Amniotic stem cell (primary cell): ENCODE data around the gene TFF2.

Experiments
- DNase-seq: peaks from one replicate; lab custom pipeline; 2025; lab: John Stamatoyannopoulos, UW

Gene TFF2

DNA sequence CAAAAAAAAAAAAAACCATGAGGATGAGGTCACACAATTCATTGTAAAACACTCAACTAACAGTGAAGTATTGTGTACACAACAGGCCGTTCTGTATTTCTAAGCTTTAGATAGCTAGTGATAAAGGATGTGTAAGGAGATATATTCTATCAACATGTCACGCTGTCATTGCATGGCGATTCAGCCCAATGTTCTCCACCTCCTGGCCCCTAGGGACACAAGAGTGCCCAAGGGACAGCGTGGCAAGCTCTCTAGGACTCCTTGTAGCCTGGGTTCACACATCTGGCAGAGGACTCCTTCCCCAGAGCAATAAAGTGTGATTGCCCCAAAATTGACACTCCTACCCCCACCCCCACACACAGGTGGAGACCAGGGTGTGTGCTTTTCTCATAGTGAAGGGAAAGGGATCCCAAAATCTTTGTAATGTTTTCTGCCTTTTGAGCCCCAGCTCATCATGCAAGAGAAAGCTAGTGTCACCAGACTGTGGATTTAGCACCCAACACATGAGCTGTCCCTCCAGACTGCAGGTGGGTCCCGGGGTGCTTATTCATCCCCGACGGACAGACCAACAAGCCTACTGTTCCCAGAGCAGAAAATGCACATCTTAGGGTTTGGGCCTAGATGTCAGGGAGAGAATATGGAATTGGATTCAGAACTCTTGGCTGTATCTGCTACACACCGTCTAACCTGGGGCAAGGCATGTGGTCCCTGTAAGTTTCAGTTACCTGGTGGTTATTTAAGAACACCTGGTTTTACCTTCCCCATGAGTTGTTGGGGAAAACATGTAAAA is 33.6 kb upstream of the TFF2 start:
- no peak for DNase-seq

DNA sequence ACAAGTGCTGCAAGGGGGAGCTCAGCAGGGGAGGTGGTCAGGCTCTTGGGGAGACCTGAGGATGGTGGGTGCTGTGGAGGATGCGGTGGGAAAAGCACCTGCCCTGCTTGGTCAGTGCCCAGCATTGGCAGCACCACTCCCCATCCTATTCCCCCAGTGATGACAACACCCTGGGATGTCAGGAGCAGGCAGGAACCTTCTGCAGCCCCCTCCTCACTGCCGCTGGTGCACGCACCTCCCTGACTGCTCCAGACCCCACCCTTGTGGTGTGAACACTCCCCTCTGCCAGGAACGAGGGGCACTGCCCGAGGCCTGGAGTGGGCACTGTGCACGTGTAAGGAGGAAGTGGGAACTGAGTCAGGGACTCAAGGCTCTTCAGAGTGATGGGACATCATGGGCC is 32.5 kb upstream of the TFF2 start:
- DNase-seq, result no peak

DNA sequence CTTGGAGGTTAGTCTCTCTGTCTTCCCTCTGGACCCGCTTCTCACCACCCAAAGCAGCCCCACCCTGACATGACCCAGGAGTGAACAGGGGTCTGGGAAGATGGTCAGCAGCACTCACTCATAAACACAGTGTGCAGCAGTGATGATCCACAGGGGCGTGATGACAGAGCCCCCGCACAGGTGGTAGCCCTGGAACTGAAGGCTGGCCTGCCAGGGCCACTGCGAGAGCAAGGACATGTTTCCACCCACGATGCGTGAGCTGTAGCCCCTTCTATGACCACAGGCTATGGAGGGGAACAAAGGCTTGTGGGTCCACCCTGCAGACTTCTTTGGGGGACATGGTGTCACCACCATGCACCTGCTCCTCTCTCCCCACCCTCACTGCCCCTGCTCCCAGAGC is 32.1 kb upstream of the TFF2 start:
- DNase-seq, result no peak

GRCh38 chr21:42381347-42381984 is 30.7 kb upstream of the TFF2 start:
- DNase-seq, result peak; percentile 7

DNA sequence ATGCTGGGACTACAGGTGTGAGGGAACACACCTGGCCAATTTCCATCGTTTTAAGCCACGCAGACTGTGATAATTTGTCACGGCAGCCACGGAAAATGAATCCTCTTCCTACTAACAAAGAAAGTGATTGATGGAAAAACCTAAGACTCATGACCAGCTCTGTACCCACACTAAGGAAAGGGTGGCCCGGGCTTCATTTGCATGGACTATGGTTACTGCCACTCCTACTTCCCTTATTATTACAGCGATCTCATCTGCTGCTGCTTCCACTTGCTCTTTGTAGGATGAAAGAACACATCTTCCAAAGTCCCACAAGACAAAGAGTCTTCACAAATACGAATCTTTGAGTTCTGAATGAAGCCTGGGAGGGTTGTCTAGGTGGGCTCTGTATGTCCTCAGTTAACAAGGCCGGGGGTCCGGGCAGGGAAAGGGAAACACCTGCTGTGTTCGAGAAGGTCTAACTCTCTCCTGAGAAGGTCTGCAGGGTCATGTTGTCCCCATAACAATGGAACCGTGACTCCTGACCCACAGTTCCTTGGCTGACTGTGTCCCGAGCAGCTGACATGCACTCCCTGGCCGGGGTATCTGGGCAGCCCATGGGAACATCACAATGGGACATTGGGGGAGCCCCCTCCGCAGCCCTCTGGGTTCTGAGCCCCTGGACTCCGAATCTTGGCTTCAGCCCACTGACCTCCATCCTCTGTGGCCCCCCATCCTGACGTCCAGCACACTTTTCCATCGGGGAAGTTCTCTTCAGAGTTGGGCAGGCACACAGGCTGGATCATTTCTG is 28.8 kb upstream of the TFF2 start:
- DNase-seq, result no peak

DNA sequence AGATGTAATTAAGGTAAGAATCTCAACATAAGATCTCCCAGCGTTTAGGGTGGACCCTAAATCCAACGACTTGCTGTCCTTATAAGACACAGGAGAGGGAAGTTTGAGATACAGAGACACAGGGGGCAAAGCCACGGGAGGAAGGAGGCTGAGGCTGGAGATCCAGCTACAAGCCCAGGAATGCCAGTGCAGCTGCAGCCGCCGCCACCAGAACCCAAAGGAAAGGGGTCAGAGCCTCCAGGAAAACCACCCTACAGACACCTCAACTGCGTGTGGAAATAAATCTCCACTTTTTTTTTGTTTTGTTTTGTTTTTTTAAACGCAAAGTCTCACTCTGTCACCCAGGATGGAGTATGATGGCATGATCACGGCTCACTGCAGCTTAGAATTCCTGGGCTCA is 27.6 kb upstream of the TFF2 start:
- no peak for DNase-seq

DNA sequence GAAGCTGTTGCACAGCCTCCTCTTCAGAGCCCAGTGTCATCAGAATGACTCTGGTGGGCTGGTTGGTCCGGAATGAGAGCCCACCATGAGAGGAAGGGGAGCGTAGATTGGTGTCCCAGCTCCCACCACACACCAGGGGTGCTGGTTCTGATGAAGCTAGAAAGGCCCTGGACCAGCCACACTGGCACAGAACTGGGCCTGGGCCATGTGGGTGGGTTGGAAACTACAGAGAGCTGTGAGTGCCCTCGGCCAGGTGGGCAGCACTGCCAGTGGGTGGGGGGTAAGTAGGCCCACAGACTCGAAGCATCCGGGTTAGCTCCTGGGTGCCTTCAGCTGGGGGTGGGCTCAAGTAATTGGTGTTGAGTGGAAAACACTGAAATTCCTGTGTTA is 27.2 kb upstream of the TFF2 start:
- DNase-seq, result no peak

DNA sequence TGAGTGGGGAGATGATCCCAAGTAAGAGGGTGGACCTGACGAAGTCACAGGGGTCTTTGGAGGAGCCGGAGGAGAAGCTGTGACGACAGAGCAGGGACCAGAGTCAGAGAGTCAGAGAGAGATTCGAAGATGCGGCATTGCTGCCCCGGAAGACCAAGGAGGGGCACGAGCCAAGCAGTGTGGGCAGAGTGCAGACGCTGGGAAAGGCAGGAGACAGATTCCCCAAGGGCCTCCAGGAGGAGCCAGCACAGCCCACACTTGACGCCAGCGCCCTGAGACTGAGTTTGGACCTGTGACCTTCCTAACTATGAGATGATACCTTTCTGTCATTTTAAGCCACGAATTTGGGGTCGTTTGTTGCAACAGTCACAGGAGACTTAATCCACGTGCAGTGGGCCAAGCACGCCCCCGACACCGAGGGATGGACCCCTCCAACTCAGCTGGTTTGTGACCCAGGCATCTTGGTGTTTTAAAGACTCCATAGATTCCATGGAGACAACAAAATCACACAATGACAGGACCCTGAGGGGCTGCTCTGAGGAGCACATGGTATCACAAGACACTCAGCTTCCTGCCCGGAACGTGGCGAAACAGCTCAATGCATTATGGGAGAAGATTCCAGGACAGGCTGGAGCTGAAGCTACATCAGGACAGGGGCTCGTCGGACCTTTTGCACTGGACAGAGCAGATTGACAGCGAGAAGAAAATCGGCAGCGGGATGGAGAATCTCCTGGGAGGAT is 26.6 kb upstream of the TFF2 start:
- DNase-seq, result no peak

DNA sequence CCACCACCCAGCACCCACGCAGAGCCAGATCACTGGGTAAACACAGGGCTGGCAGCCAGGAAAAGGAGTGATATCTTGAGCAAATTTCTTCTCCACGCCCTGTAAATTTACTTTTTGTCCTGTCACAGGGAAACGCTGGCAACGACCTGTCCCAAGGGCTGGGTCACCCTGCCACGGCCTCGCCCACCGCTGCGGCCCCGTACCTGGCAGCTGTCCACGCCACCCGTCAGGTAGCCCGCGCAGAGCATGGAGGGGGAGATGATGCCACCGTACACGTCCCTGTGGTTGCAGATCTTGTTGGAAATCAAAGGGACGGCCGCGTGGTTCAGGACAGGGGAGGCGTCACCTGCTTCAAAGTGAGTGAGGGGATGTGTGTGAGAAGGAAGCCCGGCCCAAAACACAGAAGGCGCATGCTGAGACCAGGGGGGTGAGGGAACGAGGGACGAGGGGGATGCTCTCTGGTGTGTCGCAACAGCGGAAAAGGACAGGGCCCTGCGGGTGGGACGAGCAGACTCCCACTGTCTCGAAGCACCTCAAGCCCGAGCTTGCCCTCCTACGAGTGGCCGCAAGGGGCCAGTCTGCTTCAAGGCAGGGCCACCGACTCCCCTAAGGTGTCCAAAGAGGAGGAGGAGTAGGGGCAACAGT is 25.7 kb upstream of the TFF2 start:
- no peak for DNase-seq

DNA sequence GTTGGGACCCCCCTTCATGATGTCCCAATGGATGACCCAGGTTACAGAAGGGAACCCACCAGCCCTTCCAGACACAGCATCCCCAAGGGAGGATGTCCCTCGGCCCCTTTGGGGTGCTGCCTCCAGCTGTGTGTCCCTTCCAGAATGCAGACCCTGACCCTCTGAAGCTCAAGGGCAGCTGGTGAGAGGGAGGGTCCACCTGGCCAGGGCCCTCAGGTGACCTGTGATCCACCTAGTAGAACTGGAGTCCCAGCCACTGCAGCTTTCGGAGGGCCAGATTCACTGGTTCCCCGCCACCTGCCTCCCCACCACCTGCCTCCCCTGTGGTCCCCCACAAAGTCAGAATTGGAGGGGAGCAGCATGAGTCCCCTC is 25.2 kb upstream of the TFF2 start:
- no peak for DNase-seq

GRCh38 chr21:42375506-42375905 is 24.7 kb upstream of the TFF2 start:
- no peak for DNase-seq

GRCh38 chr21:42374864-42375499 is 24.2 kb upstream of the TFF2 start:
- no peak for DNase-seq

DNA sequence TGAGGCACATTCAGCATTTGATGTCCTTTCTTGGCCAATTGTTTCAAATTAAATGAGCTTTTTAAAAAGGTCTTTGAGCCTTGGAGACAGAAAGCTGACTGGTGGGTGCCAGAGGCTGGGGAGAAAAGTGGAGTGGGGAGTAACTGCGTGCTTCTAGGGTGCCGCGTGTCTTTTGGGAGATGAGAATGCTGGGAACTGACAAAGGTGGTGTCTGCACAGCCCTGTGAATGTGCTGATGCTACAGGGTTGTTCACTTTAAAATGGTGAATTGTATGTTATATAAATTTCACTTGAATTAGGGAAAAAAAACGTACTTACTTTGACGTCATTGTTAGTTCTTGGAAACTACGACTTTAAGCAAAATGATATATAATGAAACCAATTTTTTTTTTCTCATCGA is 23.7 kb upstream of the TFF2 start:
- no peak for DNase-seq

- DNase-seq, result no peak
These were observed 23.2 kb upstream of the TFF2 start for GRCh38 chr21:42373908-42374455.

DNA sequence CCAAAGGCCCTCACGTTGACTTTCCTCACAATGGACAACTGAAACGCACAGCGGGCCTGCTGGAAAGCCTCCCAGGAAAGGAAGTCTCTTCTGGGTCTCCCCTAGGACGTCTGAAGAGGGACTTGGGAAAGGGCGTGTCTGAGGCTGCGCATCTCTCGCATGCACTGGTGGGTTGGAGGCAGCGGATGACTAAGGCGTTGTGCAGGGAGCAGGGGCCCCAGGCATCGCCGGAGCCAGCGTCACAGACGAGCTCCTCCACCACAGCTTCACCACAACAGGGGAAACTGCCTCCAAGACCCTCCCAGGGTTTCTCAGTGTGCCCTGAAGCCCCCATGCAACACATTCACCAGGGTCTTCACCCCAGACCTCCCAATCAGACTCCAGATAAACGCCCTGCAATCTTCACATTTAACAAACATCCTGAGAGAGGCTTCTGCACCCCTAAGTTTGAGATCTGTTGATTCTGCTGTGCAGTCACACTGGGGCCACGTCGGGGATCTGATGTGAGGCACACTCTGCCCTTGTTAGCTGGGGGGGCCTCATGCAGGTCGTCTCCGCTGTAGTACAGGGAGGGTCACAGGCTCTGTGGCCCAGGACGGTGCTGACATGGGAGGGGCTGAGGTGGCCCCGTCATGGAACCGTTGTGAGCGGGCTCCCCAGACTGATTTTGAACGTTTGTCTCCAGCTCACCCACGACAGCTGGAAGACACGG is 22.6 kb upstream of the TFF2 start:
- DNase-seq, result no peak

DNA sequence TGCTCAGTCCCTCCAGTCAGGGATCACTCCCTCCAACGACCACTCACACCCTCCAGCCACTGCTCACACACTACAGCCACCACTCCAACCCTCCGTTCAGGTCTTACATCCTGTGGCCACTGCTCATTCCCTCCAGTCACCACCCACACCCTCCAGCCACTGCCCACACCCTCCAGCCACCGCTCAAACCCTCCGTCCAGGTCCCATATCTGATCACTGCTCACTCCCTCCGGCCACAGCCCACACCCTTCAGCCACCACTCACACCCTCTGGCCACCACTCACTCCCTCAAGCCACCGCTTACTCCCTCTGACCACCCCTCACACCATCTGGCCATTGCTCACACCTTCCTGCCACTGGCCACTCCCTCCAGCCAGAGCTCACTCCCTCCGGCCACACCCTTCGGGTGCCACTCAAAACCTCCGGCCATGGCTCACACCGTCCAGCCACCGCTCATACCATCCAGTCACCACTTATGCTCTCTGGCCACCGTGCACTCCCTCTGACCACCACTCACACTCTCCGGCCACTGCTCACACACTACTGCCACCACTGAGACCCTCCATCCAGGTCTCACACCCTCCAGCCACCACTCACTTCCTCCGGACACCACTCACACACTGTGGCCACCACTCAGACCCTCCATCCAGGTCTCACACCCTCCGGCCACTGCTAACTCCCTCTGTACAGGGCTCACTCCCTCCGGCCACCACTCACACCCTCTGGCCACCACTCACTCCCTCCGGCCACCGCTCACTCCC is 20.3 kb upstream of the TFF2 start:
- DNase-seq, result no peak

DNA sequence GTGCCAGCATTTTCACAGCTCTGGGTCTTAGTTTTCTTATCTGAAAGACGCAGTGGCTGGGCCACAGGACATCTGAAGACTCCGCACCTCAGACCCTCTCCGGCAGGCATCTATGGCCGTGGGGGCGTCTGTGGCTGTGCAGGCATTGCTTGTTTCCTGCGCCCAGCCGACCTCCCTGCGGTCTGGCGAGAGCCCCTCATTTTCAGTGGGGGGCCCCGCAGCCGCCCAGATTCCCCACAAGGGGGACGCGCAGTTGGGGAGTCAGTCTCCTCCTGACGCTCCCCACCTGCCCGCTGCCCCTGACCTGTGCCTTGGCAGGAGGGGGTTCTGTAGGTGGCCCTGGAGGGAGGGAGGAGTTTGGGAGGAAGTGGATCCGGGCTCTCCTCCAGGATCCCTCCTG is 19.0 kb upstream of the TFF2 start:
- no peak for DNase-seq

DNA sequence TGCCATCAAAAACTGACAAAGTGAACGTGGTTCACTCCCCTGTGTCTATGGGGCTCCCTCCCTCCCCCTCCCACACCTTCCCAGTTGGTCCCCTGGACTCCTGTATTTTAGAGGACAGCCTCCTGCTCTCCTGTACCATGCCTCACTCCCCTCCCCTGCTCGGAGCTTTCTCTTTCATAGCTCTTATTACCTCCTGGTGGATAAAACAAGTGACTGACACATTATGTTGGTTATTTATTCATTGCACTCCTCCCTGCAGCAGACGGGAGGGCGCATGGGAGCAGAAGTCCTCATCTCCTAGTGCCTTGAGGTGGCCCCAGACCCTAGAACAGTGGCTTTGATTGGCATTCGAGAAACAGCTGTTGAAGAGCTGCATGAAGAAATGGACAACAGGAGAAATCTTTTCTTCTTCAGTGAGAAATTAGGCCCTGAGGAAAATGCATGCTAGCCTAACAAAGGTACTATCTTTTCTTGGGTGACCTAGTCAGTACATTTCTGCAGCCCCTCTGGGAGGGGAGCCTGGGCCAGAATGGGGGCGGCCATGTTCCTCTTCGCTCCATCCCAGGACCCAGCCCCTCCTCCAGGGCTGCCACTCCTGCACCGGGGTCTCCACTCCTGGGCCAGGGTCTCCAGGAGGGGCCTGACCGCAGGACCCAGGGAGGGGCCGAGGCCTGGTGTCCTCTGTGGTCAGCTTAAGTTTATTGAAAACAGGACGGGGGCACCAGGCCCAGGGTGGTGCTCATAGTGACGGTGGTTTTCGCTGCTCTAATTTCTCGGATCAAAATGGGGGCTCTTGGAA is 16.8 kb upstream of the TFF2 start:
- no peak for DNase-seq
